ENCODE results near the gene ZDHHC11B.

ZDHHC11B gene

GRCh38 chr5:761059-761771 lies 23.3 kb downstream of the ZDHHC11B start:
- Histone ChIP-seq H3K27ac (replicated peaks) (no peak overlapping the region), H3K4me3 (replicated peaks; ENCODE audit: insufficient read depth, low read length) (no peak overlapping the region), H3K27me3 (ENCODE audit: insufficient read depth, poor library complexity, severe bottlenecking) (peaks cover 17% of the 10 kb centered on the region)
- TF ChIP-seq GABPA (IDR thresholded peaks at IDR 0.05; ENCODE audit: low read depth) (no peak), SPI1 (IDR thresholded peaks at IDR 0.05; ENCODE audit: borderline replicate concordance, low read depth) (no peak), POLR2AphosphoS5 (IDR thresholded peaks at IDR 0.05; ENCODE audit: low read depth) (no peak)
- TF ChIP-seq, protein P1, sequence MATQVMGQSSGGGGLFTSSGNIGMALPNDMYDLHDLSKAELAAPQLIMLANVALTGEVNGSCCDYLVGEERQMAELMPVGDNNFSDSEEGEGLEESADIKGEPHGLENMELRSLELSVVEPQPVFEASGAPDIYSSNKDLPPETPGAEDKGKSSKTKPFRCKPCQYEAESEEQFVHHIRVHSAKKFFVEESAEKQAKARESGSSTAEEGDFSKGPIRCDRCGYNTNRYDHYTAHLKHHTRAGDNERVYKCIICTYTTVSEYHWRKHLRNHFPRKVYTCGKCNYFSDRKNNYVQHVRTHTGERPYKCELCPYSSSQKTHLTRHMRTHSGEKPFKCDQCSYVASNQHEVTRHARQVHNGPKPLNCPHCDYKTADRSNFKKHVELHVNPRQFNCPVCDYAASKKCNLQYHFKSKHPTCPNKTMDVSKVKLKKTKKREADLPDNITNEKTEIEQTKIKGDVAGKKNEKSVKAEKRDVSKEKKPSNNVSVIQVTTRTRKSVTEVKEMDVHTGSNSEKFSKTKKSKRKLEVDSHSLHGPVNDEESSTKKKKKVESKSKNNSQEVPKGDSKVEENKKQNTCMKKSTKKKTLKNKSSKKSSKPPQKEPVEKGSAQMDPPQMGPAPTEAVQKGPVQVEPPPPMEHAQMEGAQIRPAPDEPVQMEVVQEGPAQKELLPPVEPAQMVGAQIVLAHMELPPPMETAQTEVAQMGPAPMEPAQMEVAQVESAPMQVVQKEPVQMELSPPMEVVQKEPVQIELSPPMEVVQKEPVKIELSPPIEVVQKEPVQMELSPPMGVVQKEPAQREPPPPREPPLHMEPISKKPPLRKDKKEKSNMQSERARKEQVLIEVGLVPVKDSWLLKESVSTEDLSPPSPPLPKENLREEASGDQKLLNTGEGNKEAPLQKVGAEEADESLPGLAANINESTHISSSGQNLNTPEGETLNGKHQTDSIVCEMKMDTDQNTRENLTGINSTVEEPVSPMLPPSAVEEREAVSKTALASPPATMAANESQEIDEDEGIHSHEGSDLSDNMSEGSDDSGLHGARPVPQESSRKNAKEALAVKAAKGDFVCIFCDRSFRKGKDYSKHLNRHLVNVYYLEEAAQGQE (IDR thresholded peaks at IDR 0.05; ENCODE audit: insufficient replicate concordance, low read depth), result no peak
- TF ChIP-seq, protein P2, sequence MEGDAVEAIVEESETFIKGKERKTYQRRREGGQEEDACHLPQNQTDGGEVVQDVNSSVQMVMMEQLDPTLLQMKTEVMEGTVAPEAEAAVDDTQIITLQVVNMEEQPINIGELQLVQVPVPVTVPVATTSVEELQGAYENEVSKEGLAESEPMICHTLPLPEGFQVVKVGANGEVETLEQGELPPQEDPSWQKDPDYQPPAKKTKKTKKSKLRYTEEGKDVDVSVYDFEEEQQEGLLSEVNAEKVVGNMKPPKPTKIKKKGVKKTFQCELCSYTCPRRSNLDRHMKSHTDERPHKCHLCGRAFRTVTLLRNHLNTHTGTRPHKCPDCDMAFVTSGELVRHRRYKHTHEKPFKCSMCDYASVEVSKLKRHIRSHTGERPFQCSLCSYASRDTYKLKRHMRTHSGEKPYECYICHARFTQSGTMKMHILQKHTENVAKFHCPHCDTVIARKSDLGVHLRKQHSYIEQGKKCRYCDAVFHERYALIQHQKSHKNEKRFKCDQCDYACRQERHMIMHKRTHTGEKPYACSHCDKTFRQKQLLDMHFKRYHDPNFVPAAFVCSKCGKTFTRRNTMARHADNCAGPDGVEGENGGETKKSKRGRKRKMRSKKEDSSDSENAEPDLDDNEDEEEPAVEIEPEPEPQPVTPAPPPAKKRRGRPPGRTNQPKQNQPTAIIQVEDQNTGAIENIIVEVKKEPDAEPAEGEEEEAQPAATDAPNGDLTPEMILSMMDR (IDR thresholded peaks at IDR 0.05; ENCODE audit: insufficient read depth, low read length), result no peak
- DNase-seq (ENCODE audit: low read depth in 1 of 2, low spot score in 1 of 2), result no peak

GRCh38 chr5:760363-761058 lies 24.0 kb downstream of the ZDHHC11B start:
- TF ChIP-seq POLR2AphosphoS5 (IDR thresholded peaks at IDR 0.05; ENCODE audit: low read depth), result no peak
- TF ChIP-seq, protein P2 (IDR thresholded peaks at IDR 0.05; ENCODE audit: insufficient read depth, low read length), result no peak
- no peak for TF ChIP-seq GABPA (IDR thresholded peaks at IDR 0.05; ENCODE audit: low read depth)
- TF ChIP-seq SPI1 (IDR thresholded peaks at IDR 0.05; ENCODE audit: borderline replicate concordance, low read depth), result no peak
- TF ChIP-seq, protein P1 (IDR thresholded peaks at IDR 0.05; ENCODE audit: insufficient replicate concordance, low read depth), result no peak
- peaks cover 17% of the 10 kb centered on the region for H3K27me3 ChIP-seq (ENCODE audit: insufficient read depth, poor library complexity, severe bottlenecking)
- no peak for DNase-seq (ENCODE audit: low read depth in 1 of 2, low spot score in 1 of 2)
- no peak overlapping the region for H3K27ac ChIP-seq (replicated peaks)
- no peak overlapping the region for H3K4me3 ChIP-seq (replicated peaks; ENCODE audit: insufficient read depth, low read length)

DNA sequence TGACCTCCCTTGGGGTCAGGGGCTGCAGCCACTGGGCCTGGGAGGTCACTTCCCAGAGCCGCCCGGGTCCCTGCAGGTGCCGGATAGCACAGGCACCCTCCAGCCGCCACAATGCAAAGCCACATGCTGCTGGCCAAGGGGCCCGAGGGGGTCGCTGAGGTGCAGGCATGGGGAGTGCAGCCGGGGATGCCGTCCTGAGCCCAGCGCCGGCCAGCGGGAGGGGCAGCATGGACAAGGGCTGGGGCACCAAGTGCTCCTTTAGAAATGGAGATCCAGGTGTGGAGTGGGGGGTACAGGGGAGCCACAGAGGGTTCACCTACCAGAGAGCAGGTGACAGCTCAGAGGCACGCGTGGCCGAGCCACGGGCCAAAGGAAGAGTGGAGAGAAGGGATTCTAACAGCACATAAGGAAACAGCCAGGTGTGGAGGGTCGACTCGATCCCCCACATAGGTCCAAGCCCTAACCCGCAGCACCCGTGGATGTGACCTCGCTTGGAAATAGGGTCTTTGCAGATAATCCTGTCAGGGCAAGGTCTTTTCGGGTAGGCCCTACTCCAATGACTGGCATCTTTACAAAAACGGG lies 24.7 kb downstream of the ZDHHC11B start:
- TF ChIP-seq POLR2AphosphoS5 (IDR thresholded peaks at IDR 0.05; ENCODE audit: low read depth), result no peak
- no peak for TF ChIP-seq GABPA (IDR thresholded peaks at IDR 0.05; ENCODE audit: low read depth)
- TF ChIP-seq, protein P1 (IDR thresholded peaks at IDR 0.05; ENCODE audit: insufficient replicate concordance, low read depth), result no peak
- TF ChIP-seq SPI1 (IDR thresholded peaks at IDR 0.05; ENCODE audit: borderline replicate concordance, low read depth), result no peak
- TF ChIP-seq, protein P2 (IDR thresholded peaks at IDR 0.05; ENCODE audit: insufficient read depth, low read length), result no peak
- peaks cover 17% of the 10 kb centered on the region for H3K27me3 ChIP-seq (ENCODE audit: insufficient read depth, poor library complexity, severe bottlenecking)
- H3K27ac ChIP-seq (replicated peaks), result no peak overlapping the region
- no peak overlapping the region for H3K4me3 ChIP-seq (replicated peaks; ENCODE audit: insufficient read depth, low read length)
- DNase-seq (ENCODE audit: low read depth in 1 of 2, low spot score in 1 of 2), result no peak
